Suppressor macrophage treated with lipopolysaccharide for 4 hours (primary cell): ENCODE results near the gene EFNB3.

Experiments used
- DNase-seq: peaks from one replicate; pipeline ENCODE4 v3.0.0-alpha.2; 2020

The EFNB3 gene, protein sequence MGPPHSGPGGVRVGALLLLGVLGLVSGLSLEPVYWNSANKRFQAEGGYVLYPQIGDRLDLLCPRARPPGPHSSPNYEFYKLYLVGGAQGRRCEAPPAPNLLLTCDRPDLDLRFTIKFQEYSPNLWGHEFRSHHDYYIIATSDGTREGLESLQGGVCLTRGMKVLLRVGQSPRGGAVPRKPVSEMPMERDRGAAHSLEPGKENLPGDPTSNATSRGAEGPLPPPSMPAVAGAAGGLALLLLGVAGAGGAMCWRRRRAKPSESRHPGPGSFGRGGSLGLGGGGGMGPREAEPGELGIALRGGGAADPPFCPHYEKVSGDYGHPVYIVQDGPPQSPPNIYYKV

DNA sequence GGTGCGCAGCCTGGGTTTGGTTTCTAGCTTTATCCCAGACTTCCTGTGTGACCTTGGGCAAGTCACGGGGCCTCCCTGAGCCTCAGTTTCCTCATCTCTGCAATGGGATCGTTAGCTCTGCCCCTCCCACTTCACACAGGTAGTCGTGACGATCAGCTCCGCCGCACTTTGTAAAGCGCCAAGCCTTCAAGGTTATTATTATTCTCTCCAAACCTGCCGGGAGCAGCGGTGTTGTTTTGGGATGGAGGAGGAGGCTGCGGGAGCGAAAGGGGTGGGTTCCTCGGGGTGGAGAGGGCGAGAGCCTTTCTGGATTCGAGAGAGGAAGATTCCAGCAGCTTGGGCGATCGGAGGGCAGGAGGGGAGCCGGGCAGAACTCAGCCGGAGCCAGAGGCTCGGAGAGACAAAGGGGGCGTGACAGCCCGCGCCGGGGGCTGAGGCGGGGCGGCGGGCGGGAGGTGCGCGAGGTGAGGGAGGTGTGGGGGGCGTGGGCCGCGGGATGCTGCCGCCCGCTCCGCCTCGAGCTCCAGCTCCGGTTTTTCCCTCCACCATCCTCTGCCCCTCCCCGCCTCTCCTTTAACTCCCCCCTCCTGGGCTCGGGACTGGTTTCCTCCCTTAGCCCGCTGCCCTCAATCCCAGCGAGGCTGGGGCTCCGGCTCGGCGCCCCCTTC is at the start of gene EFNB3:
EFNB3 (plus strand) TSS at position 602 of the 668 bp plus-strand sequence. CDS start 397 bp downstream, outside the sequence.
- no peak for DNase-seq

- DNase-seq = no peak
Observed at GRCh38 chr17:7655541-7655840, 49.5 kb upstream of the EFNB3 start.

DNA sequence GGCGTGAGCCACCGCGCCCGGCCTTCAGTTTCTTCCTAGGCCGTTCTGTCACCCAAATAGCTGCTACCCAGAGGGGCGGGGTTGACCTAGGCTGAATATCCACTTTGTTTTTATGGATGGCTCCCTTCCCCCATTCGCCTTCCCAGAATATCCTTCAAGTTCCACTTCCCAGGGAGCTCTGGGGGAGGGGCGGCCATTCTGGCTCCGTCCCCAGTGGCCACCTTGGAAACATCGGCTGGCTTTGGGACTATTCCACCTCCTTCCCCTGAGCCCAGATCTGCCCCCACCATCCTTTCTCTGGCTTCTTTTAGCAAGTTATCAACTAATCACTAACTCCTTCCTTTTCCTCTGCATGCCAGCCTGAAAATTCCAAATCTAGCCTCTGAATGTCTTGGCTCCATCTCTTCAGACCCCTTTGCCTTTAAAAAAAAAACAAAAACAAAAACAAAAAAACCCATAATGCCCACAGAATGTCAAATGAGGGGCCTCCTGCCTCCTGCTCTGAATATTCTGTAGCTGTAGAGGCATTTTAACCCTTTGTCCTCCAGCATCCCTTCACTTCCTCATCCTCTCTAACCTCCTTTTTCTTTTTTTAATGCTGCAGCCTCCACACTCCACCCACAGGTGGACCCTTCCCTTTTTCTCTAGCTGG is 47.9 kb upstream of the EFNB3 start:
- DNase-seq = no peak

DNA sequence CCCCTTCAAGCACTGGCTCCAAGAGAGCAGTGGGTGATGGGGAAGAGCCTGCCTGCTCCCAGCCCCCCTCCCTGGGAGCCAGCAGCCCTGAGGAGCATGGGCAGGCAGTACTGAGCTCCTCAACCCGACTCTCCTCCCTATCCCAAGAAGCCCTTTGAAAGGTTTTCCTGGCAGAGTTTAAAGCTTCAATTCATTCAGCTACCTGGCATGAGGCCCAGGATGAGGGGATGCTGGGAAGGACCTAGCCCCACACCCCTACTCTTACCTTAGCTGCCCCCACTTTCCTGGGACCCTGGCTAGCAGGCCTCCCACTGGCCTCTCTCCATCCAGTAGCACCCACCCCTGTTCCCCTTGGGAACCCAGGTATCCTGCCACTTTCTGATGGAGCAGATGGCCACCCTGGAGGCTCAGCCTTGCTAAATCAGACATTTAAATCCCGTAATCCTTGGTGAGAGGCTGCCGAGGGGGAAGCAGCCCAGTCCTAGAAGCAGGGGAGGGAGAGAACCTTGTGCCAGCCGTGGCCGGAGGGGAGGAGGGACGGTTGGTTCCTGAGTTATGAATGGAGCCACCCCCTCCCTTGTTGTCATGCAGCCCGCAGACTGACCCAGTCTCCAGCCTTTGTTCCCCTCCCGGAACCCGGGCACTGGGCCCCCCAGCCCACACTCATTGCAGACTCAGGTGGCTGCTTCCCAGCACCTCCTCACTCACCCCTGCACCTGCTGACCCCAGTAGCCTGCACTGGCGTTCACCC is 37.2 kb upstream of the EFNB3 start:
- DNase-seq = no peak

DNA sequence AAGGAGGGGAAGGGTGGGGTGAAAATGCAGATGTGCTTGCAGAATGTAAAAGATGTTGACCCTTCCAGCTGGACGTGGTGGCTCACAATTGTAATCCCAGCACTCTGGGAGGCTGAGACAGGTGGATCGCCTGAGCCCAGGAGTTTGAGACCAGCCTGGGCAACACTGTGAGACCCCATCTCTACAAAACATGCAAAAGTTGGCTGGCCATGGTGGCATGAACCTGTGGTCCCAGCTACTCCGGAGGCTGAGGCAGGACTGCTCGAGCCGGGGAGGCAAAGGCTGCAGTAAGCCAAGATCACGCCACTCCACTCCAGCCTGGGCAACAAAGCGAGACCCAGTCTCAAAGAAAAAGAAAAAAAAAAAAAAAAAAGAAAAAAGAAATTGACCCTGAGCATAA is 36.5 kb upstream of the EFNB3 start:
- DNase-seq = no peak

DNA sequence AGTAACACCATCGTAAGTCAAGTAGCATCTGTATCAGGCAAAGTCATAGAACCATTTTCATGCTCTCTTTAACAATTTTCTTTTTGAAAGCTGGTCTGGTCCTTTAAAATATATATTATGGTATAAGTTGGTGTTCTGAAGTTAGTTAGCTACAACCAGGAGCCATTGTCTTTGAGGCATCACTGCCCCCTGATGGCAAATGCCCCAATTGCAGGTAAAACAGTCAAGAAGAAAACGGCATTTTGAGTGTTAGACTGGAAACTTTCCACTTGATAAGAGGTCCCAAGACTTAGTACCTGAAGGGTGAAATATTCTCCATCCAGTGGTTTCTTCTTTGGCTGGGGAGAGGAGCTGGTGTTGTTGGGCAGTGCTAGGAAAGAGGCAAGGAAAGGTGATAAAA is 31.8 kb upstream of the EFNB3 start:
- DNase-seq = peak; percentile 66

GRCh38 chr17:7674934-7675333 is 30.1 kb upstream of the EFNB3 start:
- DNase-seq = no peak

- no peak for DNase-seq
Observed at GRCh38 chr17:7676533-7676932, 28.5 kb upstream of the EFNB3 start.

GRCh38 chr17:7677388-7678067 is 27.5 kb upstream of the EFNB3 start:
- DNase-seq = no peak

GRCh38 chr17:7684851-7685532 is 20.0 kb upstream of the EFNB3 start:
- no peak for DNase-seq

GRCh38 chr17:7685533-7686221 is 19.3 kb upstream of the EFNB3 start:
- peak; percentile 97 for DNase-seq

DNA sequence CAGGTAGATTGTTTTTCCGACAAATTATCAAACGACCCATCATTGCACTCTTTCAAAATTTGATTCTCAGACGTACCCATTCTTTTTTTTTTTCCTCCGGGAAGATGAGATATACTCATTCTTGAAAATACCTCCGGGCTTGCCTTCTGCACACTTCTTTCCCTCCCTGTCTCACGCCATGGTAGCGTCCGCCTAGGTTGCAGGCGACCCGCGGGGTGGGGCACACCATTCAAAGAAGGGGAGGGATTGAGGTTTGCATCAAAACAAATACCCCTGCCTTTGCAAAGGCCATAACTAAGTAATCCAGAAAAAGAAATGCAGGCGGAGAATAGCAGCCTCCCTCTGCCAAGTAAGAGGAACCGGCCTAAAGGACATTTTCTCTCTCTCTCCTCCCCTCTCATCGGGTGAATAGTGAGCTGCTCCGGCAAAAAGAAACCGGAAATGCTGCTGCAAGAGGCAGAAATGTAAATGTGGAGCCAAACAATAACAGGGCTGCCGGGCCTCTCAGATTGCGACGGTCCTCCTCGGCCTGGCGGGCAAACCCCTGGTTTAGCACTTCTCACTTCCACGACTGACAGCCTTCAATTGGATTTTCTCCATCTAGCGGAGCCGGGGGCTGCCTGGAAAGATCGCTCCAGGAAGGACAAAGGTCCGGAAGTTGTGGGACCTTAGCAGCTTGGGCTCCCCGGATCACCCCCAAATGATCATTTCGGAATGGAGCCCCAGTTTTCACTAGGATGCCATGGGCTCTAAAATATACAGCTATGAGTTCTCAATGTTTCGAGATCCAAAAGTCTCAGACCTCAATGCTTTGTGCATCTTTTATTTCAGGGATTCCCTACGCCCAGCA is 18.6 kb upstream of the EFNB3 start:
- DNase-seq = peak; percentile 85

DNA sequence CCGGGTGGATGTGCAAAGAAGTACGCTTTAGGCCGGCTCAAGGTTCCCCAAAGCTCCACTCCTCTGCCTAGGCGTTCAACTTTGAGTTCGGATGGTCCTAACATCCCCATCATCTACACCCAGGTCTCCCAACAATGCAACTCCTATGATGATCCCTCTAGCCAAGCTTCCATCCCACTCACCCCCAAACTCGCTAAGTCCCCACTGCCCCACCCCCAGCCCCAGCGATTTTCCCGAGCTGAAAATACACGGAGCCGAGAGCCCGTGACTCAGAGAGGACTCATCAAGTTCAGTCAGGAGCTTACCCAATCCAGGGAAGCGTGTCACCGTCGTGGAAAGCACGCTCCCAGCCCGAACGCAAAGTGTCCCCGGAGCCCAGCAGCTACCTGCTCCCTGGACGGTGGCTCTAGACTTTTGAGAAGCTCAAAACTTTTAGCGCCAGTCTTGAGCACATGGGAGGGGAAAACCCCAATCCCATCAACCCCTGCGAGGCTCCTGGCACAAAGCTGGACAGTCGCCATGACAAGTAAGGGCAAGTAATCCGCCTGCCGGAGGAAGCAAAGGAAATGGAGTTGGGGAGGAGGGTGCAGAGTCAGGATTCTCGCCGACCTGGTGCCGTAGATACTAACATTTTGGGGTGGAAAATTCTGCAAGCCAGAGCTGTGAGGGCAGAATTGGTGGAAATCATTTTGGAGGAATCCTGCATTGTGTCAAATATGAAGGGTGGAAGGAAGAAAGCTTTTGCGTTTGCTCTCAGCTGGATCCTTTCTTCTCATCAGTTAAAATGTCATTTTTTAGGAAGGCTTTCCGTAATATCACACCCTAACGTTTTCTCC is 17.7 kb upstream of the EFNB3 start, which contains the start of gene TP53:
TP53 (minus strand) TSS at position 419 of the 836 bp plus-strand sequence. CDS start 10,896 bp downstream, outside the sequence.
- DNase-seq = peak; percentile 92

DNA sequence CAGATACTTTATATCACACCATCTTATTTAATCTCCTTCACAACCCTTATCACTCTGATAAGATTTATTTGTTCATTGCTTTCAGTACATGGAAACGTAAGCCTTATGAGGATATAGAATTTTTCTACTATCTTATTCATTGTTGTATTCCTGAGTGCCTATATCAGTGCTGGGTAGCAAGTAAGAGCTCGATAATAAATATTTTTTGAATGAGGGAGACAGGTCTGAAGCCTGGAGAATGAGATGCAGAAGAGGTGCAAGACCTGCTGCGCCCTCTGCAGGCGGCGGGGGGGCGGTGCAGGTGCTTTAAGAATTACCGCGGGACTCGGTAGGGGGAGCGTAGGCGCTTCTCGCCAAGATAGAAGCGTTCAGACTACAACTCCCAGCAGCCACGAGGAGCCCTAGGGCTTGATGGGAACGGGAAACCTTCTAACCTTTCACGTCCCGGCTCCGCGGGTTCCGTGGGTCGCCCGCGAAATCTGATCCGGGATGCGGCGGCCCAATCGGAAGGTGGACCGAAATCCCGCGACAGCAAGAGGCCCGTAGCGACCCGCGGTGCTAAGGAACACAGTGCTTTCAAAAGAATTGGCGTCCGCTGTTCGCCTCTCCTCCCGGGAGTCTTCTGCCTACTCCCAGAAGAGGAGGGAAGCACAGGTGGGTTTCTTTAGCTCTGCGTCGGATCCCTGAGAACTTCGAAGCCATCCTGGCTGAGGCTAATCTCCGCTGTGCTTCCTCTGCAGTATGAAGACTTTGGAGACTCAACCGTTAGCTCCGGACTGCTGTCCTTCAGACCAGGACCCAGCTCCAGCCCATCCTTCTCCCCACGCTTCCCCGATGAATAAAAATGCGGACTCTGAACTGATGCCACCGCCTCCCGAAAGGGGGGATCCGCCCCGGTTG is 16.8 kb upstream of the EFNB3 start, which contains the start of gene WRAP53:
WRAP53 (plus strand) TSS at position 570 of the 900 bp plus-strand sequence; CDS start at position 742, 172 bp downstream.
- peak; percentile 99 for DNase-seq

- no peak for DNase-seq
Observed at GRCh38 chr17:7688808-7689316, 16.1 kb upstream of the EFNB3 start.

DNA sequence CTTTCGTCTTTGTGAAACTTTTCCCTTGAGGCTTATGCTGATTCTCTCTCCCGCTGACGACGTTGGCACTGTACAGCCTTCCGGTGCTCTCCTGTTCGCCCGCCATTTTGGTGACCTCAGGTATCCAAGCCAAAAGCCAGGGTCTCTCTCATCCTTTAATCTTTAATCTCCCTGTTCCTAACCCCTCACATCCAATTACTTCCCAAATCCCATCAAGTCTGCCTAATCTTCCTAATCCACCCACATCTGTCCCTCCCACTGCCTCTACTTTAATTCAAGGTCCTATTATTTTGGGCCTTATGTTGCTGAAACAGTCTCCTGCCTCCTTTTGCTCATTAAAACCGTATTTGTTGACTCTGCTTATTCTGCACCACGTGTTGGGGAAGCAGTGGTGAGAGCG is 9.4 kb upstream of the EFNB3 start:
- DNase-seq = no peak

- DNase-seq = no peak
Observed at GRCh38 chr17:7697828-7698588, 7.0 kb upstream of the EFNB3 start.
